ENCODE results near the gene ABCA2. TPM values are rescaled to one million over a fixed set of nuclear protein-coding genes. Genes with fewer than 3 reads are reported as not detected.

ABCA2 gene
- total RNA-seq, 4 donors from 2014 or later: 15.4 to 31.5 (median 25.9) TPM

GRCh38 chr9:137015540-137015930 is 12.5 kb downstream of the ABCA2 start:
- DNase-seq (ENCODE audit: low spot score) (no peak), ATAC-seq (ENCODE audit: low FRiP score) (no peak)
- no peak for TF ChIP-seq CTCF (IDR thresholded peaks at IDR 0.05)

GRCh38 chr9:137014776-137015539 is 13.1 kb downstream of the ABCA2 start:
- DNase-seq (ENCODE audit: low spot score): no peak
- no peak for TF ChIP-seq CTCF (IDR thresholded peaks at IDR 0.05)
- no peak for ATAC-seq (ENCODE audit: low FRiP score)

- TF ChIP-seq CTCF (IDR thresholded peaks at IDR 0.05): no peak
- DNase-seq (ENCODE audit: low spot score) (no peak), ATAC-seq (ENCODE audit: low FRiP score) (no peak)
Observed at GRCh38 chr9:137014166-137014565, 13.9 kb downstream of the ABCA2 start.

- no peak for ATAC-seq (ENCODE audit: low FRiP score)
- DNase-seq (ENCODE audit: low spot score): no peak
- no peak for TF ChIP-seq CTCF (IDR thresholded peaks at IDR 0.05)
Observed at GRCh38 chr9:137013571-137013940, 14.5 kb downstream of the ABCA2 start.

- DNase-seq (ENCODE audit: low spot score) (no peak), ATAC-seq (ENCODE audit: low FRiP score) (no peak)
- no peak for TF ChIP-seq CTCF (IDR thresholded peaks at IDR 0.05)
Observed at GRCh38 chr9:137012694-137013570, 15.1 kb downstream of the ABCA2 start.

GRCh38 chr9:137011907-137012675 is 15.9 kb downstream of the ABCA2 start:
- no peak for TF ChIP-seq CTCF (IDR thresholded peaks at IDR 0.05)
- ATAC-seq (ENCODE audit: low FRiP score) (no peak), DNase-seq (ENCODE audit: low spot score) (no peak)
